Measurements from ENCODE around the gene ANGPT4. TPM values are rescaled to one million over a fixed set of nuclear protein-coding genes. Genes with fewer than 3 reads are reported as not detected.

Gene ANGPT4
- total and polyA plus RNA-seq, 9 of the 15 experiments (the other 6 are each of a cell fraction or from before 2014, with no cell fraction given) = not detected

DNA sequence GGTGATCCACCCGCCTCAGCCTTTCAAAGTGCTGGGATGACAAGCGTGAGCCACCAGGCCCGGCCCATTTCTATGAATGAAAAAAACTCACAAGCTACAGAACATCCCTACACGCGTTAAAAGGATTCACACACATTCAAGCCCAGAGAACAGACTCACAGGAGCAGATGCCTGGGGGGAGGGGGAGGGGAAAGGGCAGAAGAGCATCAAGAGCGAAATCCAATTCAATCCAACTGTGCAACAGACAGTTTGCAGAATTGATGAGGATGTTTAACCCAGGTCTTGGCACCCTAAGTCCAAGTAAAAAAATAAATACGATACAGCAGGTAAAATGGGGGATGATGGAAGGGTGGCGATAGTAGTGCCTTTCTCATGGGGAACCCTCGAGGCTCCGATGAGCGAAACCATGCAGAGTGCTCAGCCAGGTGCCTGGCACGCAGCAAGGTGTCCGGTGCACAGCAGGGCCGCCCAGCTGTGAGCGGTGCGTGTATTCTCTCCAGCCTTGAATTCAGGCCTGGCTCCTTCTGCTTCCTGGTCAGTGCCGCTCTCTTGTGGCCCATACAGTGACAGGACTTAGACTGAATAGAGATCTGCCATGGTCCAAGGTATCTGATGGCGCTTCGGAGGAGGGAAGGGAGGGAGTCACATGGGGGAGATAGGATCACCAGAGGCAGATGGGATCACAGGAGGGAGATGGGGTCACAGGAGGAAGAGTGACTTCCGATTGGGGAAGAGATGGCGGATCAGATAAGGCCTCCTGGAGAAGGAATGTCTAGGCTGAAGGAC lies 35.4 kb upstream of the ANGPT4 start:
- ChIA-PET POLR2A (no interaction called here), CTCF (ENCODE audit: low intra/inter-chr PET ratio) (interaction anchor here (1.3 to 1.7 kb wide), 2 partner anchors 133 to 135 kb away, joined by 4 to 9 read pairs; no protein-coding TSS in a partner anchor)
- BruUV-seq (replicated peaks) = no TSS peak
- Histone ChIP-seq H3K9ac (ENCODE audit: insufficient read depth in 1 of 2, low read depth in 2 of 2, low read length in 2 of 2) (no peak overlapping the region), H3K36me3 (ENCODE audit: control insufficient read depth, insufficient read depth, low read length) (no peaks in the 10 kb centered on the region), H3K4me3 (no peak overlapping the region), H3K27me3 (ENCODE audit: control insufficient read depth in 2 of 2, insufficient read depth in 2 of 2, low read length in 2 of 2) (peaks cover 7 to 57% of the 10 kb centered on the region in 2 experiments), H4K20me1 (replicated peaks; ENCODE audit: control insufficient read depth, insufficient read depth, low read length) (no peaks in the 10 kb centered on the region), H3K9me3 (replicated peaks; ENCODE audit: control insufficient read depth, insufficient read depth, low read depth, low read length) (no peaks in the 10 kb centered on the region), H2AFZ (ENCODE audit: low read depth, low read length) (no peak overlapping the region), H3K9me1 (ENCODE audit: control insufficient read depth, insufficient read depth, low read length) (no peaks in the 10 kb centered on the region), H3K4me1 (replicated peaks in 1 of 2; ENCODE audit: control insufficient read depth in 2 of 2, insufficient read depth in 2 of 2, low read length in 2 of 2) (peaks cover 0 to 3% of the 10 kb centered on the region in 2 experiments; a peak in 2 of 5 replicates), H3K27ac (ENCODE audit: extremely low read depth, low read depth, low read length) (no peak overlapping the region), H3K79me2 (ENCODE audit: control insufficient read depth, insufficient read depth, low read length) (no peaks in the 10 kb centered on the region), H3K4me2 (ENCODE audit: insufficient read depth, low read length) (no peak overlapping the region)
- in situ Hi-C loops (cut with MboI) (no loop called here), intact Hi-C loops (cut with micrococcal nuclease) (loop anchor here (1.0 kb wide), 1 partner anchor 135 kb away; no protein-coding TSS in a partner anchor)
- ATAC-seq = peak; percentile 73
- peak in 1 of 4 experiments; percentile 10 for DNase-seq (ENCODE audit: extremely low read depth in 1 of 4, low spot score in 3 of 4)
- no peak for FAIRE-seq
- WGBS (ENCODE audit: insufficient coverage, low coverage, missing lambda C conversion rate) = 9% methylated on average over 12 of the region's 21 CpGs
- TF ChIP-seq STAG1 (CRISPR knock-in tag; IDR thresholded peaks at IDR 0.05; ENCODE audit: borderline replicate concordance) = peak; percentile 56; the same call in 1 of the 2 replicates
- TF ChIP-seq MECOM (CRISPR knock-in tag; IDR thresholded peaks at IDR 0.05) = no peak
- peak in 1 of 2 experiments; percentile 66; a peak in 1 of 4 replicates for TF ChIP-seq KDM1A (IDR thresholded peaks at IDR 0.05)
- TF ChIP-seq ZNF12 (CRISPR knock-in tag; IDR thresholded peaks at IDR 0.05) = no peak
- peak; percentile 30 to 48 (median 45); a peak in 4 of 6 replicates for TF ChIP-seq CTCF (IDR thresholded peaks at IDR 0.05 in 2 of 3, conservative IDR thresholded peaks at IDR 0.05 in 1 of 3; ENCODE audit: insufficient read depth in 2 of 3, low read depth in 1 of 3, low read length in 3 of 3)
- peak; percentile 38; the same call in 1 of the 2 replicates for TF ChIP-seq TFAP4 (CRISPR knock-in tag; IDR thresholded peaks at IDR 0.05; ENCODE audit: borderline replicate concordance)
- TF ChIP-seq SMC3 (conservative IDR thresholded peaks at IDR 0.05; ENCODE audit: insufficient read depth, low read depth, low read length) = 0 out of 2 replicates have a peak, but pooled peaks have one; percentile 11
- TF ChIP-seq, protein P1, sequence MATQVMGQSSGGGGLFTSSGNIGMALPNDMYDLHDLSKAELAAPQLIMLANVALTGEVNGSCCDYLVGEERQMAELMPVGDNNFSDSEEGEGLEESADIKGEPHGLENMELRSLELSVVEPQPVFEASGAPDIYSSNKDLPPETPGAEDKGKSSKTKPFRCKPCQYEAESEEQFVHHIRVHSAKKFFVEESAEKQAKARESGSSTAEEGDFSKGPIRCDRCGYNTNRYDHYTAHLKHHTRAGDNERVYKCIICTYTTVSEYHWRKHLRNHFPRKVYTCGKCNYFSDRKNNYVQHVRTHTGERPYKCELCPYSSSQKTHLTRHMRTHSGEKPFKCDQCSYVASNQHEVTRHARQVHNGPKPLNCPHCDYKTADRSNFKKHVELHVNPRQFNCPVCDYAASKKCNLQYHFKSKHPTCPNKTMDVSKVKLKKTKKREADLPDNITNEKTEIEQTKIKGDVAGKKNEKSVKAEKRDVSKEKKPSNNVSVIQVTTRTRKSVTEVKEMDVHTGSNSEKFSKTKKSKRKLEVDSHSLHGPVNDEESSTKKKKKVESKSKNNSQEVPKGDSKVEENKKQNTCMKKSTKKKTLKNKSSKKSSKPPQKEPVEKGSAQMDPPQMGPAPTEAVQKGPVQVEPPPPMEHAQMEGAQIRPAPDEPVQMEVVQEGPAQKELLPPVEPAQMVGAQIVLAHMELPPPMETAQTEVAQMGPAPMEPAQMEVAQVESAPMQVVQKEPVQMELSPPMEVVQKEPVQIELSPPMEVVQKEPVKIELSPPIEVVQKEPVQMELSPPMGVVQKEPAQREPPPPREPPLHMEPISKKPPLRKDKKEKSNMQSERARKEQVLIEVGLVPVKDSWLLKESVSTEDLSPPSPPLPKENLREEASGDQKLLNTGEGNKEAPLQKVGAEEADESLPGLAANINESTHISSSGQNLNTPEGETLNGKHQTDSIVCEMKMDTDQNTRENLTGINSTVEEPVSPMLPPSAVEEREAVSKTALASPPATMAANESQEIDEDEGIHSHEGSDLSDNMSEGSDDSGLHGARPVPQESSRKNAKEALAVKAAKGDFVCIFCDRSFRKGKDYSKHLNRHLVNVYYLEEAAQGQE (IDR thresholded peaks at IDR 0.05; ENCODE audit: borderline replicate concordance) = peak; percentile 60; the same call in 1 of the 2 replicates
- TF ChIP-seq, protein P1 (CRISPR knock-in tag; IDR thresholded peaks at IDR 0.05; ENCODE audit: low read depth) = no peak

Data from K562 (cell line).